Measurements from ENCODE around the gene HMCN1. TPM values are rescaled to one million over a fixed set of nuclear protein-coding genes. Genes with fewer than 3 reads are reported as not detected.

Gene HMCN1
- polyA plus RNA-seq, 1 of the 3 experiments (the other 2 are of a cell fraction), result 59.5 TPM

GRCh38 chr1:186002406-186002805, 268.2 kb downstream of the HMCN1 start (continued):
- no peak for TF ChIP-seq REST (IDR thresholded peaks at IDR 0.05; ENCODE audit: low read depth, low read length)
- TF ChIP-seq FOSL2 (IDR thresholded peaks at IDR 0.05; ENCODE audit: borderline replicate concordance, low read depth), result no peak

GRCh38 chr1:186009039-186009737, 275.0 kb downstream of the HMCN1 start:
- no peak overlapping the region for H3K4me3 ChIP-seq (ENCODE audit: low read depth in 2 of 2, low read length in 1 of 2)
- CTCF ChIA-PET, result no interaction called here
- peak overlapping the region in 1 of 2 experiments; percentile 78; a peak in 2 of 4 replicates for H3K27ac ChIP-seq (ENCODE audit: low read depth in 2 of 2, low read length in 1 of 2)
- H4K20me1 ChIP-seq (ENCODE audit: insufficient read depth), result no peaks in the 10 kb centered on the region
- no peaks in the 10 kb centered on the region for H3K9me3 ChIP-seq
- WGBS (ENCODE audit: low lambda C conversion rate), result 10% methylated on average over 1 of the region's 1 CpG
- peak overlapping the region; percentile 19; the same call in 1 of the 2 replicates for H3K4me2 ChIP-seq
- peaks cover 7 to 19% of the 10 kb centered on the region in 2 experiments for H3K36me3 ChIP-seq (replicated peaks in 1 of 2; ENCODE audit: control insufficient read depth in 1 of 2, insufficient read depth in 2 of 2, low read length in 1 of 2)
- no peaks in the 10 kb centered on the region for H3K27me3 ChIP-seq (ENCODE audit: insufficient read depth)
- H3K9me2 ChIP-seq, result no peaks in the 10 kb centered on the region
- peaks cover 0 to 16% of the 10 kb centered on the region in 2 experiments; a peak in 2 of 4 replicates for H3K4me1 ChIP-seq (ENCODE audit: control insufficient read depth in 1 of 2, insufficient read depth in 2 of 2, low read depth in 1 of 2, low read length in 1 of 2)
- POLR2A ChIA-PET, result no interaction called here
- no peak overlapping the region; the same call in 1 of the 2 replicates for H3K9ac ChIP-seq
- no peaks in the 10 kb centered on the region for H3K79me2 ChIP-seq (ENCODE audit: insufficient read depth)
- peaks cover 13% of the 10 kb centered on the region for H3F3A ChIP-seq (replicated peaks; ENCODE audit: insufficient read depth)
- no peak for DNase-seq
- no peak overlapping the region for H2AFZ ChIP-seq (ENCODE audit: low read depth)
- TF ChIP-seq TEAD4 (IDR thresholded peaks at IDR 0.05; ENCODE audit: borderline replicate concordance, insufficient read depth), result no peak
- TF ChIP-seq EZH2phosphoT487 (IDR thresholded peaks at IDR 0.05; ENCODE audit: borderline replicate concordance, low read depth), result no peak
- no peak for TF ChIP-seq RCOR1 (IDR thresholded peaks at IDR 0.05; ENCODE audit: low read length)
- no peak for TF ChIP-seq USF2 (IDR thresholded peaks at IDR 0.05; ENCODE audit: borderline replicate concordance, low read depth, low read length)
- TF ChIP-seq, protein P1, sequence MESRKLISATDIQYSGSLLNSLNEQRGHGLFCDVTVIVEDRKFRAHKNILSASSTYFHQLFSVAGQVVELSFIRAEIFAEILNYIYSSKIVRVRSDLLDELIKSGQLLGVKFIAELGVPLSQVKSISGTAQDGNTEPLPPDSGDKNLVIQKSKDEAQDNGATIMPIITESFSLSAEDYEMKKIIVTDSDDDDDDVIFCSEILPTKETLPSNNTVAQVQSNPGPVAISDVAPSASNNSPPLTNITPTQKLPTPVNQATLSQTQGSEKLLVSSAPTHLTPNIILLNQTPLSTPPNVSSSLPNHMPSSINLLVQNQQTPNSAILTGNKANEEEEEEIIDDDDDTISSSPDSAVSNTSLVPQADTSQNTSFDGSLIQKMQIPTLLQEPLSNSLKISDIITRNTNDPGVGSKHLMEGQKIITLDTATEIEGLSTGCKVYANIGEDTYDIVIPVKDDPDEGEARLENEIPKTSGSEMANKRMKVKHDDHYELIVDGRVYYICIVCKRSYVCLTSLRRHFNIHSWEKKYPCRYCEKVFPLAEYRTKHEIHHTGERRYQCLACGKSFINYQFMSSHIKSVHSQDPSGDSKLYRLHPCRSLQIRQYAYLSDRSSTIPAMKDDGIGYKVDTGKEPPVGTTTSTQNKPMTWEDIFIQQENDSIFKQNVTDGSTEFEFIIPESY (IDR thresholded peaks at IDR 0.05; ENCODE audit: borderline replicate concordance, low read depth), result no peak
- TF ChIP-seq FOXM1 (IDR thresholded peaks at IDR 0.05; ENCODE audit: low read depth), result no peak
- TF ChIP-seq TAF1 (IDR thresholded peaks at IDR 0.05; ENCODE audit: borderline replicate concordance, low read depth, low read length), result no peak
- TF ChIP-seq, protein P2, sequence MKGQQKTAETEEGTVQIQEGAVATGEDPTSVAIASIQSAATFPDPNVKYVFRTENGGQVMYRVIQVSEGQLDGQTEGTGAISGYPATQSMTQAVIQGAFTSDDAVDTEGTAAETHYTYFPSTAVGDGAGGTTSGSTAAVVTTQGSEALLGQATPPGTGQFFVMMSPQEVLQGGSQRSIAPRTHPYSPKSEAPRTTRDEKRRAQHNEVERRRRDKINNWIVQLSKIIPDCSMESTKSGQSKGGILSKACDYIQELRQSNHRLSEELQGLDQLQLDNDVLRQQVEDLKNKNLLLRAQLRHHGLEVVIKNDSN (IDR thresholded peaks at IDR 0.05; ENCODE audit: borderline replicate concordance, low read depth), result no peak
- no peak for TF ChIP-seq SIN3A (IDR thresholded peaks at IDR 0.05; ENCODE audit: borderline replicate concordance, low read depth, low read length)
- no peak for TF ChIP-seq YY1 (IDR thresholded peaks at IDR 0.05; ENCODE audit: low read depth)
- TF ChIP-seq NFIC (IDR thresholded peaks at IDR 0.05; ENCODE audit: borderline replicate concordance), result no peak
- no peak for TF ChIP-seq GATA2 (CRISPR knock-in tag; IDR thresholded peaks at IDR 0.05)
- no peak for TF ChIP-seq JUND (IDR thresholded peaks at IDR 0.05)
- TF ChIP-seq, protein P3, sequence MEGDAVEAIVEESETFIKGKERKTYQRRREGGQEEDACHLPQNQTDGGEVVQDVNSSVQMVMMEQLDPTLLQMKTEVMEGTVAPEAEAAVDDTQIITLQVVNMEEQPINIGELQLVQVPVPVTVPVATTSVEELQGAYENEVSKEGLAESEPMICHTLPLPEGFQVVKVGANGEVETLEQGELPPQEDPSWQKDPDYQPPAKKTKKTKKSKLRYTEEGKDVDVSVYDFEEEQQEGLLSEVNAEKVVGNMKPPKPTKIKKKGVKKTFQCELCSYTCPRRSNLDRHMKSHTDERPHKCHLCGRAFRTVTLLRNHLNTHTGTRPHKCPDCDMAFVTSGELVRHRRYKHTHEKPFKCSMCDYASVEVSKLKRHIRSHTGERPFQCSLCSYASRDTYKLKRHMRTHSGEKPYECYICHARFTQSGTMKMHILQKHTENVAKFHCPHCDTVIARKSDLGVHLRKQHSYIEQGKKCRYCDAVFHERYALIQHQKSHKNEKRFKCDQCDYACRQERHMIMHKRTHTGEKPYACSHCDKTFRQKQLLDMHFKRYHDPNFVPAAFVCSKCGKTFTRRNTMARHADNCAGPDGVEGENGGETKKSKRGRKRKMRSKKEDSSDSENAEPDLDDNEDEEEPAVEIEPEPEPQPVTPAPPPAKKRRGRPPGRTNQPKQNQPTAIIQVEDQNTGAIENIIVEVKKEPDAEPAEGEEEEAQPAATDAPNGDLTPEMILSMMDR (IDR thresholded peaks at IDR 0.05), result no peak
- no peak for TF ChIP-seq RFX5 (IDR thresholded peaks at IDR 0.05; ENCODE audit: low read length)
